Measurements from ENCODE around the gene MGAT5. TPM values are rescaled to one million over a fixed set of nuclear protein-coding genes. Genes with fewer than 3 reads are reported as not detected.

MGAT5 gene
- polyA plus RNA-seq, 1 experiment: 115 TPM

DNA sequence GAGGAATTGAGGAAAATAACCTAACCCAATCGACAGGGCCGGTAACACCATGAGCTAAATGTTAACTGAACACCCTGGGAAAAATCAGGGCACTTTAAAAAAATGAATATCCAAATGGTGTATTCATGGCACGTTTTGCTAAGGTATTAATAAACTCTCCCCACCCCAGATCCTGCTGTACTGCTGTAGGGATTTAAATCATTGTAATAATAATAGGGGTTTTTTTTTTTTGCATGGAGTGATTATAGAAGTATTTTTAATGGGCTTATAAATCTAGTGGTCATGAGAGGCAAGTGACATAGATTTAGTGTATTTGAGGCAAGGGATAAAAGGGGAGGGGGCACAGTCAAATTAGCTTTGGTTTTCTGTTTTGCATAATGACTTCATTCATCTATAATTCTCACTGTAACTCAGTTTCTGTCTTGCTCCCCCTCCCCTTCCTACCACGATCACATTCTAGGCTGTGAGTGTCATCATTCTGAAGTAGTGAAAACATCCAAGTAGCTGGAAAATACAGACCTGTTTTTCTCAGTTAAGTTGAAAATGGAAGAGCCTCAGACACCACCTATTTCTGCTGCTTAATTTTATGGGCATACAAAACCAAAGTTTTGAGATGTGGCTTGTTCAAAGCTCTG lies 18.2 kb upstream of the MGAT5 start:
- TF ChIP-seq, protein P1, sequence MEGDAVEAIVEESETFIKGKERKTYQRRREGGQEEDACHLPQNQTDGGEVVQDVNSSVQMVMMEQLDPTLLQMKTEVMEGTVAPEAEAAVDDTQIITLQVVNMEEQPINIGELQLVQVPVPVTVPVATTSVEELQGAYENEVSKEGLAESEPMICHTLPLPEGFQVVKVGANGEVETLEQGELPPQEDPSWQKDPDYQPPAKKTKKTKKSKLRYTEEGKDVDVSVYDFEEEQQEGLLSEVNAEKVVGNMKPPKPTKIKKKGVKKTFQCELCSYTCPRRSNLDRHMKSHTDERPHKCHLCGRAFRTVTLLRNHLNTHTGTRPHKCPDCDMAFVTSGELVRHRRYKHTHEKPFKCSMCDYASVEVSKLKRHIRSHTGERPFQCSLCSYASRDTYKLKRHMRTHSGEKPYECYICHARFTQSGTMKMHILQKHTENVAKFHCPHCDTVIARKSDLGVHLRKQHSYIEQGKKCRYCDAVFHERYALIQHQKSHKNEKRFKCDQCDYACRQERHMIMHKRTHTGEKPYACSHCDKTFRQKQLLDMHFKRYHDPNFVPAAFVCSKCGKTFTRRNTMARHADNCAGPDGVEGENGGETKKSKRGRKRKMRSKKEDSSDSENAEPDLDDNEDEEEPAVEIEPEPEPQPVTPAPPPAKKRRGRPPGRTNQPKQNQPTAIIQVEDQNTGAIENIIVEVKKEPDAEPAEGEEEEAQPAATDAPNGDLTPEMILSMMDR (IDR thresholded peaks at IDR 0.05; ENCODE audit: low read depth, low read length): no peak
- POLR2A ChIA-PET: no interaction called here
- CTCF ChIA-PET: interaction anchor here (1.2 kb wide), 1 partner anchor 9 kb away, joined by 3 read pairs; no protein-coding TSS in a partner anchor
- H3K27ac ChIP-seq (ENCODE audit: low read depth, low read length): peak overlapping the region; percentile 33
- no peak for DNase-seq (ENCODE audit: low read depth, low spot score)
- no peak overlapping the region for H3K4me3 ChIP-seq (ENCODE audit: low read depth, low read length)
- H3K9me3 ChIP-seq (ENCODE audit: control insufficient read depth, insufficient read depth, low read length): no peaks in the 10 kb centered on the region
- no peaks in the 10 kb centered on the region for H3K27me3 ChIP-seq (ENCODE audit: control insufficient read depth, insufficient read depth, low read length)

DNA sequence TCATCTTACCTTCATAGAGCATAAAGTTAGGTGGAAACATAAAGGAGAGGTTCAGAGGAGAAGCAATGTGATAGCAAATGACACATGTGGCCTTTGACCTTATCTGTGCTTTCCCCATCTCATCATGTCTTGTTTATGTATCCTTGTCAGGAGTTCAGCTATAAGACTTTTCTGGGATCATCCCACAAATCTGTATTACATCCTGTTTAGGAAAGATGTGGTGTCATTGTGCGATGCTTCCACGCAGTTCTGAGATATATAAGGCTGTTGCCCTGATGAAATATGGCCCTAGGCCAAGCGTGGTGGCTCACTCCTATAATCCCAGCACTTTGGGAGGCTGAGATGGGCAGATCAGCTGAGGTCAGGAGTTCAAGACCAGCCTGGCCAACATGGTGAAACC lies 15.5 kb upstream of the MGAT5 start:
- ChIA-PET POLR2A (no interaction called here), CTCF (interaction anchor here (0.9 kb wide), 1 partner anchor 10 kb away, joined by 6 read pairs; no protein-coding TSS in a partner anchor)
- Histone ChIP-seq H3K4me3 (ENCODE audit: low read depth, low read length) (no peak overlapping the region), H3K27ac (ENCODE audit: low read depth, low read length) (no peak overlapping the region), H3K9me3 (ENCODE audit: control insufficient read depth, insufficient read depth, low read length) (no peaks in the 10 kb centered on the region), H3K27me3 (ENCODE audit: control insufficient read depth, insufficient read depth, low read length) (no peaks in the 10 kb centered on the region)
- no peak for DNase-seq (ENCODE audit: low read depth, low spot score)
- TF ChIP-seq, protein P1 (IDR thresholded peaks at IDR 0.05; ENCODE audit: low read depth, low read length): no peak

DNA sequence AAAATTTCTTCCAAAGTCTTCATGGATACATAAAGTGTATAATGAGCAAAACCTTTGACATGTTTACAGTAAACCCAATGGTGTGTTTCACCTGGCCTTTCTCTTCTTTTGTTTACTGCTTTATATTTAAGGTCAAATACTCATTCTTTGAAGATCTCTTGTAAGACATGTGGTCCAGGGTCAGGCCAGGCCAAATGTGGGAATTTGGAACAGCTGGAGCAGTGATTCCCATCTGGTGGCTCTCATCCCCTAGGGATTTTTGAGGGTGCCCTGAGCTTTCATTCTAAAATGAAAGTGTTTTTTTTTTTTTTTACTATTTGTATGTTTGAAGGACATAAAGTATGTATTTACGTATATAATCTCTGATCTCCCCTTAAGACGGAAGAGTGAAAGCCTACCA lies 13.8 kb upstream of the MGAT5 start:
- H3K9me3 ChIP-seq (ENCODE audit: control insufficient read depth, insufficient read depth, low read length): no peaks in the 10 kb centered on the region
- no peak overlapping the region for H3K27ac ChIP-seq (ENCODE audit: low read depth, low read length)
- ChIA-PET CTCF (interaction anchor here (1.3 to 2.3 kb wide), 4 partner anchors 9 to 396 kb away, joined by 3 to 6 read pairs (median 3); no protein-coding TSS in a partner anchor), POLR2A (no interaction called here)
- TF ChIP-seq, protein P1 (IDR thresholded peaks at IDR 0.05; ENCODE audit: low read depth, low read length): no peak
- H3K27me3 ChIP-seq (ENCODE audit: control insufficient read depth, insufficient read depth, low read length): no peaks in the 10 kb centered on the region
- no peak for DNase-seq (ENCODE audit: low read depth, low spot score)
- H3K4me3 ChIP-seq (ENCODE audit: low read depth, low read length): no peak overlapping the region

DNA sequence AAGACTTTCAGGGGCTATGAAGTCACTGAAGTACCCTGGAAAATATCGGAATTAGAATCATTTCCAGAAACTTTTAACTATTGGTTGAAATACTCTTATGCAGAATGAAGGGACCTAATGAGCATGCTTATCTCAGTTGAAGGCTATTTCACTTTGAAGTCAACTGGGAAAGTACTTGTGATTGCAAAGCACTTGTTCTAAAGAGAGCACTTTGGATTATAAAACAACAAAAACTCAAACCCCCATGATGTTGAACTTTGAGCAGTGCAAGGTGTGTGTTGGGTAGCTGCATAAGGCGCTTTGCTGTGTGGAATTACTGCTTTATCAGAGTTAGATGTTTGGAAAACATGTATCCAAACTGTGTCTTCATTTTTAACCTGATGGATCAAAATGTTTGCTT lies 12.0 kb upstream of the MGAT5 start:
- TF ChIP-seq, protein P1 (IDR thresholded peaks at IDR 0.05; ENCODE audit: low read depth, low read length): no peak
- Histone ChIP-seq H3K27ac (ENCODE audit: low read depth, low read length) (no peak overlapping the region), H3K9me3 (ENCODE audit: control insufficient read depth, insufficient read depth, low read length) (no peaks in the 10 kb centered on the region), H3K4me3 (ENCODE audit: low read depth, low read length) (no peak overlapping the region), H3K27me3 (ENCODE audit: control insufficient read depth, insufficient read depth, low read length) (no peaks in the 10 kb centered on the region)
- ChIA-PET POLR2A (no interaction called here), CTCF (interaction anchor here (5.0 to 5.3 kb wide), 2 partner anchors 124 to 356 kb away, joined by 50 read pairs; no protein-coding TSS in a partner anchor)
- no peak for DNase-seq (ENCODE audit: low read depth, low spot score)

DNA sequence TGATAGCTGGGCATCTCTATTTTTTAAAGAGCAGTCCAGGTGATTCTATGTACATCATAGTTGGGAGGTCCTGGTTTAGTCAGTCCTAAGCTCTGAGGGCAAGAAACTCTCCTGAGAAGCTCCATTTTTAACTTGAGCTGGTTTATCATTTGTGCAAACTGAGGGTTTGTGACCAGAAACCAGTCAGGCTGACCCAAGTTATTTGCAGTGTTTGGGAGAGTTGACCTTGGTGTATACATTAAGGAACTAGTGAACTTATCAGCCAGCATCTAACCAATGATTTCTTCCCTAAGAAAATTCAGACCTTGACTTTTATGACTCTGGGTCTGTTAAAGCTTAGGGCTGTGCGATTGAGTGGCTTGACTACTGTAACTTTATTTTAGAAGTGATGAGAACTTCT lies 10.6 kb upstream of the MGAT5 start:
- ChIA-PET POLR2A (interaction anchor here (0.6 to 1.1 kb wide), 3 partner anchors 18 to 125 kb away, joined by 3 to 7 read pairs (median 3); no protein-coding TSS in a partner anchor), CTCF (interaction anchor here (1.0 to 5.3 kb wide), 6 partner anchors 12 to 357 kb away, joined by 4 to 50 read pairs (median 30); partner anchors contain the start of gene MGAT5)

More for the DNA sequence above, 10.6 kb upstream of the MGAT5 start:
- no peaks in the 10 kb centered on the region for H3K27me3 ChIP-seq (ENCODE audit: control insufficient read depth, insufficient read depth, low read length)
- H3K4me3 ChIP-seq (ENCODE audit: low read depth, low read length): no peak overlapping the region
- H3K9me3 ChIP-seq (ENCODE audit: control insufficient read depth, insufficient read depth, low read length): no peaks in the 10 kb centered on the region
- no peak overlapping the region for H3K27ac ChIP-seq (ENCODE audit: low read depth, low read length)
- TF ChIP-seq, protein P1 (IDR thresholded peaks at IDR 0.05; ENCODE audit: low read depth, low read length): no peak
- DNase-seq (ENCODE audit: low read depth, low spot score): no peak
